ENCODE measurements around the gene GPR137B.

Gene GPR137B

DNA sequence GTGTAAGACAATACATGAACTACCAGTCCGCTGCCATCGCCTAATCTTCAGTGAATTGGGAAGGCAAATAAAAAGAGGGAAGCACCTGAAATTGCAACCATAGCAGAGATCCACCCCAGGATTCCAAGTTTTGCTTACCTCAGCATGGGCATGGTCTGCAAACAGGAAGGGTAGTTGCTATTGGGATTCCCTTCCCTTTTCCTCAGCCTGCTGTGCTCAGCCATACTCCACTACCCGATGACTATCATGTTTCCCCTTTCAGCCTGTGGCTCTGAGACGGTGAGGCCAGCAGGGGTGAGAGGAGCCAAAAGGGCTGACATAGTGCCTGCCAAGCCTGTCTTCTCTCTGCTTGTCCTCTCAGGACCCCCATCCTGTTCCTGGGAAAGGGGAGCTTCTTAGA lies 64.2 kb downstream of the GPR137B start:
- no peak for DNase-seq

DNA sequence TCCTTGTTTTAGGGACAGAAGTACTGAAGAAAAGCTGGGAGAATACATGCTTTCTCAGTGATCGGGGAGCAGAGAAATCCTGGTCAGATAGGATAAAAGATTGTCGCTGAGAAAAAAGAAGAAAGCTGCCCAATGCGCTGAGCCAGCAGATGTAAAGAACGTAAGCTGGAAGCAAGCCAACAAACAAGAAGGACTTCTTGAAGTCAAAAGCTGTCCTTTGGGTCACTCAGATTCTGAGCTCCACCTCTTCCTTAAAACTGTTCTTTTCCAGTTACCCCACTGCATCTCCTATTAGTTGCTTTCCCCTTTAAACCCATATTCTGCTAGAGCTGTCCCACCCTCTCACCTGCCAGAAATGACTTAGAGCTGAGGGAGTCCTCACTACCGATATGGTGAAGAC lies 64.8 kb downstream of the GPR137B start:
- no peak for DNase-seq

DNA sequence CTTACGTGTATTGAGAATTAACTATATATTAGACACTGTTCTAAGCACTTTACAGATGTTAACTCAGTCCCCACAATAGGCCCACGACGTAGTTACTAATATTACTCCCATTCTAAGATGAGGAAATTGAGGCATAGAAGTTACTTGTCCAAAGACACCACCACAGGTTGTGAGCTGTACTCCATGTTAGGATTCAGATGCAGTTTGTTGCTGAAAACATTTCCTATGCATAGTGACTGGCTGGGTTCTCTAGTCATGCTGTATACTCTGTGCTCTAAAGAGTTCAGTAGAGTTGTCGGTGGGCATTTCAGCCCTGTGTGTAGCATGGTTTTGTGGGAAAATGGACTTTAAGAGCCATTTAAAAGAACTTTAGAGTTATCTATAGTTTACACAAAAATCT lies 65.2 kb downstream of the GPR137B start:
- DNase-seq = no peak

GRCh38 chr1:236209185-236209584 lies 66.8 kb downstream of the GPR137B start:
- no peak for DNase-seq

- no peak for DNase-seq
Observed at GRCh38 chr1:236209713-236210112, 67.4 kb downstream of the GPR137B start.

- DNase-seq = no peak
Observed at GRCh38 chr1:236211815-236212214, 69.5 kb downstream of the GPR137B start.

- DNase-seq = no peak
Observed at GRCh38 chr1:236213534-236213933, 71.2 kb downstream of the GPR137B start.

GRCh38 chr1:236214761-236215160 lies 72.4 kb downstream of the GPR137B start:
- no peak for DNase-seq

GRCh38 chr1:236220473-236220872 lies 78.1 kb downstream of the GPR137B start:
- no peak for DNase-seq

DNA sequence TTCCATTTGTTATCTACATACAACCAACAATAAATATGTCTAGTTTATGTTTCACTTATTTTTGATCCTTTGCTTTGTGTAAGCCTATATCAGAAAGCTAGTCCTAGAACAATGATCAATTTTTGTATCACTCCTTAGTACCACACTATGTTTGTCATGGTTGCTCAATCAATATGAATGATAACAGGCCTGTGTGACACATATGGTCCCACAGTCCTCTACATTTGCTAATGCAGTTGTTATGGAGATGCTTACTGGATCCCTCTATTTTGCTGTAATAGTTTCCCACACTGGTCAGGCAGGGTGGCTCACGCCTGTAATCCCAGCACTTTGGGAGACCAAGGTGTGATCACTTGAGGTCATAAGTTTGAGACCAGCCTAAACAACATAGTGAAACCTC lies 80.3 kb downstream of the GPR137B start:
- no peak for DNase-seq

- no peak for DNase-seq
Observed at GRCh38 chr1:236228411-236228810, 86.1 kb downstream of the GPR137B start.

GRCh38 chr1:236235116-236235515 lies 92.8 kb downstream of the GPR137B start:
- no peak for DNase-seq

GRCh38 chr1:236239092-236239585 lies 96.8 kb downstream of the GPR137B start:
- no peak for DNase-seq

- no peak for DNase-seq
Observed at GRCh38 chr1:236240675-236241074, 98.3 kb downstream of the GPR137B start.

DNA sequence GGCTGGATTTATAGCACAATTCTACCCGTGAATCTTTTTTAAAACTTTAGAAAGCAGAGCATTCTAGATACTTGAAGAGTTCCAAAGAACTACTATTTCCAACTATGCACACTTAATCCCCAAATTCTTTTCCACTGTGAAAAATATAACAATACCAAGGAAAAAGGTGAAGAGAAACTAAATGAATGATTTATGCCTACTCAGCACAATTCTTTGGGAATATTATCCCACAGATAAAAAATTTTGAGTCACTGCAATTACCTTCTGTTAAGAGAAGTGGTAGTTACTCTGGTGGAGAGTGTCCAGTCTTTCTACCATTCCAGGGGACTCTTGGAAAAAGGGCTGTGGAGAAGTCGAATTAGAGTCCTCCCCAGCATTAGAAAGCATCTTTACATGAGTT lies 100.2 kb downstream of the GPR137B start:
- no peak for DNase-seq

- DNase-seq = no peak
Observed at GRCh38 chr1:236247286-236247685, 104.9 kb downstream of the GPR137B start.

- no peak for DNase-seq
Observed at GRCh38 chr1:236251587-236251986, 109.2 kb downstream of the GPR137B start.

GRCh38 chr1:236253119-236253518 lies 110.8 kb downstream of the GPR137B start:
- no peak for DNase-seq

DNA sequence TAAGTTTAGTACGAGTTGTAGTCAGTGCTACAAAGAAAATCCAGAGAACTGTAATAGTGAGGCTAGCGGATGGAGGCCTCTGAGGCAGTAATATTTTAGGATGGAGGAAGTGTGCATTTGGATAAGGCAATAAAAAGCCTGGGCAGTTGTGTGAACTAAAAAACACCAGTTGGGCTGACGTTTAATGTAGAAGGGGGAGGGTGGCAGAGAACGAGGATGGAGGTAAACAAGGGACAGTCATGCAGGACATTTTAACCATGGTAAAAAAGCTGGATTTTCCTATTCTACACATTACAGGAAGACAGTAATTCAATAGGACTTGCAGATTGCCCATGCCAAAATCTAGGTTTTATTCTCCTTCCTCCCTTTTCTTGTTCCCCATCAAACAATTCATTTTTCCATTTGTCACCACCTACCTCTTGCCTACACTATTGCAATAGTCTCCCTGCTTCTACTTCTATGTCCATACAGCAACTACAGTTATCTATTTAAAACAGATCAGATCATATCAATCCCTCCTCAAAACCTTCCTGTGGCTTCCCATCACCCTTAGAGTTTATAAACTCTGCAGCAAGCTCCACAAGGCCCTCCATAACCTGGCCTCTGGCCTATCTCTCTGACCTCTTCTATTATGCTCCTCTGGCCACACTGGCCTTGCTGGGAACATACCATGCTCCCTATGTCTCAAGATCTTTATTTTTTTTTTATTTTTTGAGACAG lies 111.7 kb downstream of the GPR137B start:
- no peak for DNase-seq

GRCh38 chr1:236257216-236257615 lies 114.9 kb downstream of the GPR137B start:
- no peak for DNase-seq

DNA sequence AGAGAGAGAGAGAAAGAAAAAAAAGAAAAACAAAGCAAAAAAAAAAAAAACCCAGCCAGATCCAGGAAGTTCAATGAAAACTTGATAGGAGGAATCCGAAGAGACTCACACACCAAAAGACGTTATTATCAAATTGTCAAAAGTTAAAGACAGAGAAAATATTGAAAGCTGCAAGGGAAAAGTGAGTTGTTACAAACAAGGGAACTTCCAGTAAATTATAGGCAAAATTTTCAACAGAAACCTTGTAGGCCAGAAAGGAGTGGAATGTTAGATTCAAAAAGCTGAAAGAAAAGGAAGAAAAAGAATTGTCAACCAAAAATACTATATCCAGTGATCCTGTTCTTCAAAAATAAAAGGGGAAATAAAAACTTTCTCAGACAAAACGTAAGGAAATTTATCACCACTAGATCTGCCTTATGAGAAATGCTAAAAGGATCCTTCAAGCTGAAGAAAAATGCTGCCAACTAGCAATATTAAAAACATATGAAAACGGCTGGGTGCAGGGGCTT lies 115.8 kb downstream of the GPR137B start:
- DNase-seq = no peak

Measured in CD4-positive, alpha-beta T cell treated with Interleukin-15 for 1 hour (primary cell).